ENCODE measurements around the gene ACACA. TPM values are rescaled to one million over a fixed set of nuclear protein-coding genes. Genes with fewer than 3 reads are reported as not detected.

The ACACA gene
- total RNA-seq, result 37.2 and 45.7 TPM in 2 replicates

GRCh38 chr17:37406635-37407461 lies at the start of gene ACACA, which contains the start of gene TADA2A:
Gene ACACA (minus strand): TSS chr17:37406836. CDS start chr17:37406299, 537 bp downstream.
Gene TADA2A (plus strand): TSS chr17:37406886. CDS start chr17:37411366, 4,480 bp downstream.

GRCh38 chr17:37375706-37376105 lies 30.9 kb downstream of the ACACA start, which contains the start of gene C17orf78:
Gene C17orf78 (plus strand): TSS chr17:37375985. CDS start chr17:37376093, 108 bp downstream.

Other genes starting within 250 kb of the ACACA start
- gene C17orf78, start 30.9 kb downstream of the ACACA start, total RNA-seq, result not detected in 2 replicates
- 20.4 and 21.4 TPM in 2 replicates for gene TADA2A, start 50 bp upstream of the ACACA start, total RNA-seq
- 85.8 and 89.4 TPM in 2 replicates for gene DUSP14, start 83.1 kb upstream of the ACACA start, total RNA-seq
- 24.6 and 25.1 TPM in 2 replicates for gene SYNRG, start 202.6 kb upstream of the ACACA start, total RNA-seq
- gene DDX52, start 236.6 kb upstream of the ACACA start, total RNA-seq, result 31.6 and 37.3 TPM in 2 replicates

Measured in articular chondrocyte of knee joint (primary cell).